ENCODE measurements around the gene TMEM51. TPM values are rescaled to one million over a fixed set of nuclear protein-coding genes. Genes with fewer than 3 reads are reported as not detected.
A peak's percentile ranks its signal among the peaks of the same experiment; 100 is the strongest.

Gene TMEM51
- total RNA-seq, 1 donor from 2014 or later, result 9.3 TPM

- DNase-seq (ENCODE audit: low read depth in 2 of 2), result no peak
Observed at GRCh38 chr1:15244813-15245212, 91.3 kb downstream of the TMEM51 start.

DNA sequence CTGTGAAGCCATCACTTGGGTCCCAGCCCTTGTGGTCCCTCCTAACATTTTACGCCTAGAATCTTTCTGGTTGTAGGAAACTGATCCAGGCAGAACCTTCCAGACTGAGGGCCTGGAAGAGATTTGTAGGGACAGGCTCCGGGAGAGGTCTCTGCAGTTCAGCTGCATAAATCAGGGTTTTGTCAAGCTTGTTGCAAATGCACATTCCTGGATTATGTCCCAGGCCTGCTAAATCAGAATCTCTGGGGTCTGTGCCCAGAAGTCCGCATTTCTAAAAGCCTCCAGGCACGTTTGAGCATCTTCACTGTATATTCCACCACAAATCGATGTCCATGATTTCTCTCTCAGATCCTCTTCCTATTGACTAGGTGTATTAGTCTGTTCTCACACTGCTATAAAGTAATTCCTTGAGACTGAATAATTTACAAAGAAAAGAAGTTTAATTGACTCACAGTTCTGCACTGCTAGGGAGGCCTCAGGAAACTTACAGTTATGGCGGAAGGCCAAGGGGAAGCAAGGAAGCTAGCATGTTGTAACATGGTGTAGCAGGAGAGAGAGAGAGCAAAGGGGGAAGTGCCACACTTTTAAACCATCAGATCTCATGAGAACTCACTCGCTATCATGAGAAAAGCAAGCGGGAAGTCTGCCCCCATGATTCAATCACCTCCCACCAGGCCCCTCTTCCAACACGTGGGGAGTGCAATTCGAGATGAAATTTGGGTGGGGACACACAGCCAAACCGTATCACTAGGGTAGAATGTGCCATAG is 92.2 kb downstream of the TMEM51 start:
- peak in 1 of 2 donors; percentile 33 for DNase-seq (ENCODE audit: low read depth in 2 of 2)

GRCh38 chr1:15246960-15247614 is 93.5 kb downstream of the TMEM51 start, which contains the start of gene FHAD1:
FHAD1 (plus strand) TSS chr1:15247223; CDS start chr1:15251785, 4,562 bp downstream.
- peak; percentile 80 to 86 for DNase-seq (ENCODE audit: low read depth in 2 of 2)

DNA sequence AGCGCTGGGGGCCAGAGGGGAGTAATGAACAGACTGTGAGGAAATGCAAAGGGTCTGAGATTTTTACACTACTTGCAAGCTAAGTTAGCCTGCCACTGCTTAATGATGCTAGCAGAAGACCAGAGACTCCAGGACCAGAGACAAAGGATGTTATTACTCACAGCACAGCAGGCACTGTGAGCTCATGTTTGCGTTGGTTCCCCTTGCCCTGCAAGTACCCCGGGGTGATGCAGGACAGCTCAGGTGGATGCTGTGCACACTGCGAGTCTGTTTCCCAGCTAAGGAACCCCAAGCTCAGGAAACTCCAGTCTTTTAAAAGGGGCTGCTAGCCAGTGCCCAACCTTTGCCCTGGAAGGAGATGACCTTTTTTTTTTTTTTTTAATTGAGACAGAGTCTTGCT is 94.7 kb downstream of the TMEM51 start:
- DNase-seq (ENCODE audit: low read depth in 2 of 2), result no peak

- no peak for DNase-seq (ENCODE audit: low read depth in 2 of 2)
Observed at GRCh38 chr1:15249081-15249480, 95.5 kb downstream of the TMEM51 start.

GRCh38 chr1:15251857-15252835 is 98.6 kb downstream of the TMEM51 start:
- DNase-seq (ENCODE audit: low read depth in 2 of 2), result peak in 1 of 2 donors; percentile 51

DNA sequence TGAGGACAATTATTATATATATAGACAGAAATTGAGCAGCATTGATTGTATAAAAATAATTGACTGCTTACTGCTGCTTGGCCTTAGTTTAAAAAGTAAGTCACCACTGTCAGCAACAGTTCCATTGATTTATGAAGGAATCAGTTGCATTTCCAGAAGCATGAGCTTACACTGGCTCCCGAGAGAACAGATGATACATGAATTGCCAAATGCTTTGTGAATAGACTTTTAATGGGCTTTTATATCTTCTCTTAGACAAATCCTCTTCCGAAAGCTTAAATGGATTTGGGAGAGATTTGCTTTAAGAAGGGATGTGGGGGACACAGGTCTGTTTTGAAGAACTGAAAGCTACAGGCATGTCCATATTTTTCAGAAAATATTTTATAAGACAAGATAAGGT is 101.0 kb downstream of the TMEM51 start:
- DNase-seq (ENCODE audit: low read depth in 2 of 2), result no peak

GRCh38 chr1:15255582-15256149 is 102.1 kb downstream of the TMEM51 start:
- no peak for DNase-seq (ENCODE audit: low read depth in 2 of 2)

DNA sequence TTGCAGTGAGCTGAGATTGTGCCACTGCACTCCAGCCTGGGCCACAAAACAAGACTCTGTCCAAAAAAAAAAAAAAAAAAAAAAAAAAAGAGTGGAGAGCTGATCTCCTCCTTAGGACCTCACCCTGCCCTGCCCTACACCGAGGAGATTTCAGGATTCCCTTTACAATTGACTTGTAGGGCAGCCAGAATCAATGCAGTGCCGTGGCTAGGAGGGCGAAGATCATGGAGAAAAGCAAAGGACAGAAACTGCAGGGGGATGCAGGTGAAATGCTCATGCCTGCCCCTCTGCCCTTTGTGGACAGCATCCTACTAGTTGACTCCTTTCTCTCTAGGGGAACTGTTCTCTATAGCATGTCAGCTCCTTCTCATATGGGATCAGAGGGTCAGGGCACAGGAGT is 103.0 kb downstream of the TMEM51 start:
- no peak for DNase-seq (ENCODE audit: low read depth in 2 of 2)

- no peak for DNase-seq (ENCODE audit: low read depth in 2 of 2)
Observed at GRCh38 chr1:15257309-15257708, 103.8 kb downstream of the TMEM51 start.

- DNase-seq (ENCODE audit: low read depth in 2 of 2), result peak in 1 of 2 donors; percentile 15
Observed at GRCh38 chr1:15258833-15259621, 105.5 kb downstream of the TMEM51 start.

DNA sequence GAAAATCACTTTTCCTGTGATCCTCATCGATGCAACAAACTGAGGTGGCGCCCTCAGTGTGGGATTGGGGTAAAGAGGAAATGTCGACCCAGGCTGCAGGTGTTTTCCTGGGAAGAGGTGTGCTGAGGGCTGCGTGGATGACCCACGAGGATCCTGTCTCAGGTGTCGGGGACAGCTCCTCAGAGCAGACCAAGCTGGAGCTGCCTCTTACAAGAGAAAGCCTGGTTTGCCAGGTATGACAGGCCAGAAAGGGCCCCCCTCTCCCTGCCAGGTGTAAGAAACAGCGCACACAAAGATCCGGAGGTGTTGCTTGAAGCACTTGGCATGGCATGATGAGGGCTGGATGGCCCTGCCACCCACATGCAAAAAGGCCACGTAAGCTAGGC is 106.1 kb downstream of the TMEM51 start:
- no peak for DNase-seq (ENCODE audit: low read depth in 2 of 2)

DNA sequence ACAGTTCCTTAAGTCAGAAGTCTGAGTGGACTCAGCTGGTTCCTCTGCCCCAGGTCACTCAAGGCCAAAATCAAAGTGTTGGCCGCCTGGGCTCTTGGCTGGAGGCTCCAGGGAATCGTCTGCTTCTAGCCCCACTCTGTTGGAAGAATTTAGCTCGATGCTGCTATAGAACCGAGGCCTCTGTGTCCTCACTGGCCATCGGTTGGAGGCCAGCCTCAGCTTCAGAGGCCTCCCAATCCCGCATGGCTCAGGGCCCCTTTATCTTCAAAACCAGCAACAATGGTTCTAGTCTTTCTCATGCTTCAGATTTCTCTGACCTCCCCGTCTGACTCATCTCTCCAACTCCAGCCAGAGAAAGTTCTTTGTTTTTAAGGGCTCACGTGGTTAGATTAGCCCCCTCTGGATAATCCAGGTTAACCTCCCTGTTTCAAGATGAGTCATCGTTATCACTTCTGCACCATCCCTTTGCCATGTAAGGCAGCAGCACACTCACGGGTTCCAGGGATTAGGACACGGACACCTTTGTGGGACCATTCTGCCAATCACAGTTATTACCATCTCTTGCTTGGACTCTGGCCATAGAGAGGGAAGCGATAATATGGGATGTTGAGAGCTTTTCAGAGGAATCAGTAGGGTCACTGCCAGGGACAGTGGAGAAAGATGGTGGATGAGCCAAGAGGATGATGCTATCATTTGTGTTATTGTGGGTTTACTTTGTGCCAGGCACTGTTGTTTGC is 107.0 kb downstream of the TMEM51 start:
- peak; percentile 78 to 81 for DNase-seq (ENCODE audit: low read depth in 2 of 2)

DNA sequence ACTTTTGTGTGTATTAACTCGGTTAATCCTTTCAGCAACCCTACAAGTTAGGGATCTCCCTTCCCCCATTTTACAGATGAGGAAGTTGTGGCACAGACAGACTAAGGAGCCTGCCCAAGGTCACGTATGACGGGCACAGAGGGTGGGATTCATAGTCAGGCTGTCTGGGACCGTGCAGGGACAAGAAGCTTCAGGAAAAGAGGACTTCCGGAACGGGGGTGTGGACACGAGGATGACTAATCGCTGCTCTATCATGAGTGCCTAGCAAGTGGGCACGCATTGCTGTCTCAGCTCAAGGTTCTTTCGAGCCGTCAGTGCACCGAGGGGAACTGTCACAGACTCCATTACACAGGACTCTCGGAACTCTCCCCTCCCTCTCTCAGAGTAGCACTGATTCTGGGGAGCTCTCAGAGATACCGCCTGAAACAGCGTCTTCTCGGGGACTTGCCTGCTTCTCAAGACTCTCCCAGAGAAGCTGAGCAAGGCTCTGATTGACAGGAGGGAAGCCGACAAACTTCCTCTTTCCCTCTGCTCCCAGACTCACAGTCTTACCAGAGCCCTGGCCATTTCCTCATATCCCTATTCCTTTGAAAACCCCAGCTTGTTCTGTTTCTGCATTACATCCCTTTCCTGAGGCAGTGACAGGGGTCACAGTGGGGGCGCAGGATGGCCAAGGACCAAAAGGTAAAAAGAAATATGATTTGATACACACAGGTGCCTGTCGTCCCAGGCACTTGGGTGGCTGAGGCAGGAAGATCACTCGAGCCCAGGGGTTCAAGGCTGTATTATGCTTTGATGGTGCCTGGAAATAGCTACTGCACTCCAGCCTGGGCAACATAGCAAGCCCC is 107.8 kb downstream of the TMEM51 start:
- peak; percentile 78 to 87 for DNase-seq (ENCODE audit: low read depth in 2 of 2)

- DNase-seq (ENCODE audit: low read depth in 2 of 2), result no peak
Observed at GRCh38 chr1:15262003-15262377, 108.4 kb downstream of the TMEM51 start.

GRCh38 chr1:15262706-15263105 is 109.2 kb downstream of the TMEM51 start:
- DNase-seq (ENCODE audit: low read depth in 2 of 2), result no peak

DNA sequence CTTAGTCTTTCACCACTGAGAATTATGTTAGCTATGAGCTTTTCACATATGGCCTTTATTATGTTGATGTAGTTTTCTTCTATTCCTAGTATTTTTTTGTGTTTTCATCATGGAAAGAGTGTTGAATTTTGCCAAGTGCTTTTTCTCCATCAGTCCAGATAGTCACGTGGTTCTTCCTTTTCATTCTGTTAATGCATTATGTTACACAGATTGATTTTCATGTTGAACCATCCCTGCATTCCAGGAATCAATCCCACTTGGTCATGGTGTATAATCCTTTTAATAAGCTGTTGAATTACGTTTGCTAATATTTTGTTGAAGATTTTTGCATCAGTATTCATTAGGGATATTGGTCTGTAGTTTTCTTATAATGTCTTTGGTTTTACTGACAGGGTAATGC is 111.2 kb downstream of the TMEM51 start:
- DNase-seq (ENCODE audit: low read depth in 2 of 2), result no peak
